Measurements from ENCODE around the gene SOX8. TPM values are rescaled to one million over a fixed set of nuclear protein-coding genes. Genes with fewer than 3 reads are reported as not detected.

Gene SOX8
- total RNA-seq, 1 donor from 2014 or later = 0.18 TPM

- TF ChIP-seq, protein P1, sequence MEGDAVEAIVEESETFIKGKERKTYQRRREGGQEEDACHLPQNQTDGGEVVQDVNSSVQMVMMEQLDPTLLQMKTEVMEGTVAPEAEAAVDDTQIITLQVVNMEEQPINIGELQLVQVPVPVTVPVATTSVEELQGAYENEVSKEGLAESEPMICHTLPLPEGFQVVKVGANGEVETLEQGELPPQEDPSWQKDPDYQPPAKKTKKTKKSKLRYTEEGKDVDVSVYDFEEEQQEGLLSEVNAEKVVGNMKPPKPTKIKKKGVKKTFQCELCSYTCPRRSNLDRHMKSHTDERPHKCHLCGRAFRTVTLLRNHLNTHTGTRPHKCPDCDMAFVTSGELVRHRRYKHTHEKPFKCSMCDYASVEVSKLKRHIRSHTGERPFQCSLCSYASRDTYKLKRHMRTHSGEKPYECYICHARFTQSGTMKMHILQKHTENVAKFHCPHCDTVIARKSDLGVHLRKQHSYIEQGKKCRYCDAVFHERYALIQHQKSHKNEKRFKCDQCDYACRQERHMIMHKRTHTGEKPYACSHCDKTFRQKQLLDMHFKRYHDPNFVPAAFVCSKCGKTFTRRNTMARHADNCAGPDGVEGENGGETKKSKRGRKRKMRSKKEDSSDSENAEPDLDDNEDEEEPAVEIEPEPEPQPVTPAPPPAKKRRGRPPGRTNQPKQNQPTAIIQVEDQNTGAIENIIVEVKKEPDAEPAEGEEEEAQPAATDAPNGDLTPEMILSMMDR (IDR thresholded peaks at IDR 0.05) = no peak
- intact Hi-C loops (cut with micrococcal nuclease) = no loop called here
- H3K27ac Mint-ChIP-seq = no peak overlapping the region
- H3K4me3 Mint-ChIP-seq = no peak overlapping the region
- ChIA-PET POLR2A (no interaction called here), CTCF (no interaction called here)
- no peak for DNase-seq
- peaks cover 1% of the 10 kb centered on the region for H3K36me3 Mint-ChIP-seq (ENCODE audit: low read depth)
- peaks cover 42% of the 10 kb centered on the region for H3K27me3 Mint-ChIP-seq
- H3K9me3 Mint-ChIP-seq = peaks cover 3% of the 10 kb centered on the region
- ATAC-seq (ENCODE audit: low read depth) = no peak
- H3K4me1 Mint-ChIP-seq = no peaks in the 10 kb centered on the region
These were observed 17.0 kb downstream of the SOX8 start for GRCh38 chr16:998615-999014.

- ATAC-seq (ENCODE audit: low read depth) (no peak), DNase-seq (no peak)
- Mint-ChIP-seq H3K27me3 (peaks cover 42% of the 10 kb centered on the region), H3K27ac (no peak overlapping the region), H3K4me1 (no peaks in the 10 kb centered on the region), H3K9me3 (peaks cover 3% of the 10 kb centered on the region), H3K36me3 (ENCODE audit: low read depth) (peaks cover 1% of the 10 kb centered on the region), H3K4me3 (no peak overlapping the region)
- TF ChIP-seq, protein P1 (IDR thresholded peaks at IDR 0.05) = no peak
- POLR2A ChIA-PET = interaction anchor here (0.6 kb wide), 1 partner anchor 14 kb away, joined by 3 read pairs; no protein-coding TSS in a partner anchor
- CTCF ChIA-PET = no interaction called here
- intact Hi-C loops (cut with micrococcal nuclease) = no loop called here
These were observed 18.1 kb downstream of the SOX8 start for GRCh38 chr16:999677-1000076.

DNA sequence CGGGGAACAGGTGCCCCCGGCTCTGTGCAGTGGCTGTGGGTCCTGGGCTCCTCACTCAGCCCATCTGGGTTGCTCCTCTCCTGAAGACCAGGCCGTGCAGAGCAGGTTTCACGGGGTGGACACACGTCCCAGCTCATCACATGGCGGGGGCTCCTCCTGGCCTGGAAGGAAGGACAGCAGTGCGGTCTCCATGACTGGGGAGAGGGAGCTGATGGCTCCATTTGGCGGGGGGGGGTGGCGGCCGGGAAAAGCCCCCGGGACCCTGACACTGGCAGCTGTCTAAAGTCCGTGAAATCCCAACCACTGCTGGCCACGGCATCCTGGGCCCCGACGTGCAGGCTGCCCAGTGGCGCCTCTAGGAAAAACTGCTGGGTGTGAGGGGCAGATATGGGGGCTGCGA lies 19.0 kb downstream of the SOX8 start:
- Mint-ChIP-seq H3K4me1 (no peaks in the 10 kb centered on the region), H3K36me3 (ENCODE audit: low read depth) (peaks cover 1% of the 10 kb centered on the region), H3K4me3 (no peak overlapping the region), H3K9me3 (no peaks in the 10 kb centered on the region), H3K27me3 (peaks cover 35% of the 10 kb centered on the region), H3K27ac (no peak overlapping the region)
- intact Hi-C loops (cut with micrococcal nuclease) = no loop called here
- DNase-seq (no peak), ATAC-seq (ENCODE audit: low read depth) (no peak)
- TF ChIP-seq, protein P1 (IDR thresholded peaks at IDR 0.05) = no peak
- ChIA-PET CTCF (no interaction called here), POLR2A (interaction anchor here (0.6 kb wide), 1 partner anchor 15 kb away, joined by 3 read pairs; no protein-coding TSS in a partner anchor)

- DNase-seq (no peak), ATAC-seq (ENCODE audit: low read depth) (no peak)
- intact Hi-C loops (cut with micrococcal nuclease) = no loop called here
- H3K27ac Mint-ChIP-seq = no peak overlapping the region
- no peaks in the 10 kb centered on the region for H3K4me1 Mint-ChIP-seq
- H3K36me3 Mint-ChIP-seq (ENCODE audit: low read depth) = peaks cover under 1% of the 10 kb centered on the region
- POLR2A ChIA-PET = no interaction called here
- CTCF ChIA-PET = no interaction called here
- H3K4me3 Mint-ChIP-seq = no peak overlapping the region
- H3K27me3 Mint-ChIP-seq = peaks cover 30% of the 10 kb centered on the region
- no peaks in the 10 kb centered on the region for H3K9me3 Mint-ChIP-seq
- TF ChIP-seq, protein P1 (IDR thresholded peaks at IDR 0.05) = no peak
These were observed 19.5 kb downstream of the SOX8 start for GRCh38 chr16:1001096-1001495.

DNA sequence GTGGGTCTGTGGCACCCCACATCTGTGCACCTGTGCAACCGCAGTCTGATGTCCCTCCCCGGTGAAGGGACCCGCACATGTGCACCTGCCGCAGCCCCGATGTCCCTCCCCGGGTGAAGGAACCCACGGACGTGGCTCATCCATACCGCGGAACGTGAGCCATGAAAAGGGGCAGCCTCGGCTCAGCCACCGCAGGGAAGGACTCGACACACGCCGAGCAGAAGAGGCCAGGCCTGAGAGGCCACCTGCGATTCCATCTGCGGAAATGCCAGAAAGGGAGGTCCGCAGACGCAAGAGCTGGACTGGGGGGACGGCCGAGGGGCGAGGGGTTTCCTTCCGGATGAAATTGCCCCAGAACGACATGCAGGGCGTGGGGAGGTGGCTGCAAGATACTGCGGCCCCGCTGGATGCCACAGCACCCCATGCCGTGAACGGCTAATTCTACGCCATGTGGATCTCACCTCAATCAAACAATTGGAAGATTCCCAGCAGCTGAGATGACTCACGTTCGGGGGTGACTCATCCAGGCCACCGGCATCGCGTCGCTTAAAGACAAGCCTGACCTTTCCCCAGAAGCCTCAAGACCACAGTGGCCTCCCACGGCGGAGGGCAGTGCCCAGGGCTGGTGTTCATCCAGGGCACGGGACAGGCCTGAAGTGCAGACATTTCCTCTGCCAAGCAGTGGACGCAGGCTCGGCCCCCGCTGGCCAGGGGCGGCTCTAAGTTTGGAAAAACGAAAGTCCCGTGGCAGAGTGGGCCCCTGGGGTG lies 21.0 kb downstream of the SOX8 start:
- intact Hi-C loops (cut with micrococcal nuclease) = no loop called here
- no peak for DNase-seq
- Mint-ChIP-seq H3K4me3 (no peak overlapping the region), H3K36me3 (ENCODE audit: low read depth) (no peaks in the 10 kb centered on the region), H3K4me1 (no peaks in the 10 kb centered on the region), H3K9me3 (no peaks in the 10 kb centered on the region), H3K27me3 (peaks cover 23% of the 10 kb centered on the region), H3K27ac (no peak overlapping the region)
- ATAC-seq (ENCODE audit: low read depth) = no peak
- POLR2A ChIA-PET = no interaction called here
- TF ChIP-seq, protein P1 (IDR thresholded peaks at IDR 0.05) = no peak
- CTCF ChIA-PET = no interaction called here

All from activated B cell treated with CpG ODN at 0.5 μM for 24 hours (primary cell).